CD4-positive, alpha-beta T cell treated with Interleukin-21 for 1 hour (primary cell): ENCODE measurements around the gene WWC1.
"Not testable (repeated sequence)": the region's sequence is repeated elsewhere in the genome, so short reads cannot be mapped to it uniquely, and the experiment has no call there.

Source experiments
- DNase-seq: peaks from one replicate; pipeline ENCODE4 v3.0.0-alpha.2; 2020

Gene WWC1

DNA sequence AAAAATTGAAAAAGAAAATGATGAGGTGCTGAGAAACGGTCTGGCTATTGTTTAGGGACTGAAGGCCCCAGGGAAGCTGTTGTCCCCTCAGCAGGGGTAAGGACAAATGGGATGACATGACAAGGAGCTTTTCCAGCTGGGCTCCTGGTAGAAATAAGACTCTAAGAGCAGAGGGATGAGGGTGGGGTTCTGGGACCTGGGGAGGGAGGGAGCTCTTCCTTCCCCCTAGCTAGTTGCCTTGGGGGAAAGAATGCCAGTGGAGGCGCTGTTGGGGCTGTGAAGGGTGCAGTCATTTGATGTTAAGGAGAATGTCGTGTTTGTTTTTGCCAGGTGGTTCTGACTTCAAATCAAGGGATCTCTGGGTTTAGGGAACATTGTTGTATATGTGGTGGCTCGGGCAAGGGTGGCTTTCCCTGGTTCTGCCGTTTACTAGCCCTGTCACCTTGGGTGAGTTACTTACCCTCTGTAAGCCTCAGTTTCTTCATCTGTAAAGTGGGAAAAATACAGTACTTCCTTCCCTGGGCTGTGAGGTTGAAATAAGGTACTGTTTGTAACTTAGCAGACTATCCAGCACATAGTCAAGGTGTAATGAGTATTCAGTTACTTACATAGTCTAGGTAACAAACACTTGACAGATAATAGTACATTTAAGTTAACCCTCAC lies 47.8 kb downstream of the WWC1 start:
- DNase-seq, result no peak

DNA sequence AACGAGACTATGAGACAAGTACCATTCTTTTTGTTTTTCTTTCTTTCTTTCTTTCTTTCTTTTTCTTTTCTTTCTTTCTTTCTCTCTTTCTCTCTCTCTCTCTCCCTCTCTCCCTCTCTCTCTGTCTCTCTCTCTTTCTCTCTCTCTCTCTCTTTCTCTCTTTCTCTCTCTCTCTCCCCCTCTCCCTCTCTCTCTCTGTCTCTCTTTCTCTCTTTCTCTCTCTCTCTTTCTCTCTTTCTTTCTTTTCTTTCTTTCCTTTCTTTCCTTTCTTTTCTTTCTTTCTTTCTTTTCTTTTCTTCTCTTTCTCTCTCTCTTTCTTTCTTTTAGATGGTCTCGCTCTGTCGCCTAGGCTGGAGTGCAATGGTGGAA lies 48.3 kb downstream of the WWC1 start:
- DNase-seq, result not testable (repeated sequence)

- DNase-seq, result no peak
These were observed 49.0 kb downstream of the WWC1 start for GRCh38 chr5:168340487-168340886.

GRCh38 chr5:168341178-168341577 lies 49.7 kb downstream of the WWC1 start:
- no peak for DNase-seq

DNA sequence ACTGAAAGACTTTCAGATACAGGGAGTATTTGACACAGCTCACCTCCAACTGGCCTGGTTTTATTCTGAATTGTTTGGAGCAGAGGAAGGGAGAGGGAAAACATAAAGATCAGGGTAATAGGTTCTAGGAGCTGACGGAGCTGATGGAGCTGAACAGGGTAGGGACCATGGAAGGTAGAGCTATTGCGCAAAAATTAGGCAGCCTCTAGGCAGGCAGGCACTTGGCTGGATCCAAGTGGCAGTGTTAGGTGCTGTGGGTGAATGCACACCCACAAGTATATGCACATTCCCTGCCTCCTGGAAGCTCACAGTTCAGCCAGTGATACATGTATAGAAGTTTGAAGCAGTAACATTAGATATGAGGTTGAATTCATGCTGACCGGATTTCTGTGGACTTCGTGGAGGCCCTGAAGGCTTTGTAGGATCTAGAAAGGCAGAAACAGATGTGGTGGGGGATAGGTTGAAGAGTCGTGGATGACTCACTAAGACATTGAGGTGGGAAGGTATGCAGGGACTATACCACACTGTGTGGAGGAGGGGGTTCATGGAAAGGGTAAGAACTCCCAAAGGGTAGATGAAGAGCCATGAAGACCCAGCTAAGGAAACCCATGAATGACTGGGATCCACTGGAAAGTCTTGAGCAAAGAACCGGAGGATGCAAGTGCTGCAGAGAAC lies 50.8 kb downstream of the WWC1 start:
- no peak for DNase-seq

DNA sequence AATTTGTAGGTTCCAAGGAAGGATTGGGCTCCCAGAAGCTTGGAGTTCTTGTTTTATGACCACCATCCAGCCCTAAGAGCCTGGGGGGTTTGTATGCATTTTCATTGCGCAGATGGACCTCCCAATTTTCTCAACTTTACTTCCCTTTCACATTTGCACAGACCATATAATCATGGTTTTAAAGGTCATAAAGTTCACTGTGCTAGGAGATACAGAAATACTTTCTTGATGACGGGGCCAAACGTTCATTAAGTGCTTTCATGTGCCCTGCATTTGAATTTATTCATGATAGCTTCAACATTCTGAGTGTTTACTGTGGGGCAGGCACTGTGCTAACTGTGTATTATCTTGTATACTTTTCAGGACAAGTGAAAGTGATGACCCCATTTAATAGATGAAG lies 51.5 kb downstream of the WWC1 start:
- no peak for DNase-seq

DNA sequence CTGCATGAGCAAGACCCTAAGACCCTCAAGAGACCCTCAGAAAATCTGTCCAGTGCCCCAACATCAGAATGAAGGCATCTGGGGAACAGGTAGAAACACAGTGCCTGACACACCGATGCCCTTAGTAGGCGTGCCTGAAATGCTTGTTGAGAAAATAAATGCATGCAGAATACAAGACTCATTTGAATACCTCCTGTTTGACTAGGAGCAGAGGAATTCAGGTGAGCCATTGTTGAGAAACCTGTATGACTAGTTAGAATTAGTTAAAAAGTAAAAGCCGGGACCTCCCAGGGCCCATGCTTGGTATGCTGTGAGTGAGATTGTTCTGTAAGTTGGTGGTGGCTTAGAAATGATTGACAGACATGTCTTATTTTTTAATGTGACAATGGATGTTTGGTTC lies 55.0 kb downstream of the WWC1 start:
- no peak for DNase-seq

DNA sequence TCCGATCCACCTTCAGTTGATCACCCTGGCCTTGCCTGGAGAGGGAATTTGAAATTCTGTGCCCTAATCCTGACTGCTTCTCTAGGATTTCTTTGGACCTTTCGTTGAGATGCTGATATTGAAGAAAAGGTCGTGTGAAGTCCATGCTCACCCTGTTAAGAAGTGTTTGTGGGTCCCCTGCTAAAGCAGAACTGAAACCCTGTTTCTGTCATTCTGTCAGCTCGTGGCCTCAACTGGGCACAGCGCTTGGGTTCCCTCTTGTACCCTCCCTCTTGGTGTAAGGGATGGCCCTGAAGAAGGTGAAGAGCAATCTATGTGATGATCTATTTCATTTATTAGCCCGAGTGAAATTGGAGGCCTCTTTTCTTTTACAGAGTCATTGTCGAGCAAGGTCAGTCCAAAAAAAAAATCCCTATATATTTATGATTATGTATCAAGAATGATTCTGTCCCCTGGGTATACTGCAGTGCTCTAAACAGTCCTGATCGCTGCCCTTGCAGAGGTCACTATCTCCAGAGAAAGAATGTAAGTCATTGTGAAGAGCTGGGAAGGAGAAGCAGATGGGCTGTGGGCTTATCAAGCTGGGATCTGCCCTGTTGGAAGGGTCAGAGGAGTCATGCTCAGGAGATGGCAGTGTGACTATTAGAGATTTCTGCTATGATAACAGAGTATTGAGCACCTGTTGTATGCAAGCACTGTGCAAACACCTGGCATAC lies 56.1 kb downstream of the WWC1 start:
- DNase-seq, result no peak

- no peak for DNase-seq
These were observed 56.6 kb downstream of the WWC1 start for GRCh38 chr5:168348084-168348414.

- no peak for DNase-seq
These were observed 58.9 kb downstream of the WWC1 start for GRCh38 chr5:168350315-168350714.

- DNase-seq, result no peak
These were observed 61.9 kb downstream of the WWC1 start for GRCh38 chr5:168353216-168353957.

GRCh38 chr5:168354397-168354796 lies 63.0 kb downstream of the WWC1 start:
- no peak for DNase-seq

GRCh38 chr5:168356171-168356570 lies 64.7 kb downstream of the WWC1 start:
- no peak for DNase-seq

- DNase-seq, result no peak
These were observed 65.1 kb downstream of the WWC1 start for GRCh38 chr5:168356592-168356991.

- no peak for DNase-seq
These were observed 66.4 kb downstream of the WWC1 start for GRCh38 chr5:168357876-168358275.

DNA sequence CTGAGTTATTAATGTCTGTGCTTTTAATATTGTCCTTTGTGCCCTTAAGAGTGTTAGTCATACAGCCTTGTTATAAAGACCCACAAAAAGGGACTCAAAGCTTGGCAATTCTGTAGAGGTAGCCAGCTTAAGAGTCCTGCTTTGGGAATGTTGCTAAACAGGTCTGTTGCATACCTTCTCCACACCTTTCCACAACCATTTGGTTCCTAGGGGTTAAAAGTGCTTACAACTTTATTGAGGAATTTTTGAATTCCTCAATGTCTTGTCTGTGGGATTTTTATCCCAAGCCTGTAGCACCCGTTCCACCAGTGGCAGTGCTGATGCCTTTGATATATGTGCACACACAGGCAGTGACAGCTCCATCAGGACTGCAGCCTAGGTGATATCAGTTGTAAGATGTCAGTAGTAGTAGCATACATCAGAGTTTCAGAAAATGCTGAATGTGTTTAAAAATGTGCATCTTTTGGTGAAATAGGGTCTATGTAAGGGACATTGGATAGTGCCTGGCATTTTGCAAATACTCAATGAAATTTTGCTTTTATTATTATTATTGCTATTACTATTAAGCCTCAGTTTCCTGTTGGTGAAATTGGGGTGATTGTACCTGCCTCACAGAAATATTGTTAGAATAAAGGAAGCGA lies 68.5 kb downstream of the WWC1 start:
- no peak for DNase-seq

DNA sequence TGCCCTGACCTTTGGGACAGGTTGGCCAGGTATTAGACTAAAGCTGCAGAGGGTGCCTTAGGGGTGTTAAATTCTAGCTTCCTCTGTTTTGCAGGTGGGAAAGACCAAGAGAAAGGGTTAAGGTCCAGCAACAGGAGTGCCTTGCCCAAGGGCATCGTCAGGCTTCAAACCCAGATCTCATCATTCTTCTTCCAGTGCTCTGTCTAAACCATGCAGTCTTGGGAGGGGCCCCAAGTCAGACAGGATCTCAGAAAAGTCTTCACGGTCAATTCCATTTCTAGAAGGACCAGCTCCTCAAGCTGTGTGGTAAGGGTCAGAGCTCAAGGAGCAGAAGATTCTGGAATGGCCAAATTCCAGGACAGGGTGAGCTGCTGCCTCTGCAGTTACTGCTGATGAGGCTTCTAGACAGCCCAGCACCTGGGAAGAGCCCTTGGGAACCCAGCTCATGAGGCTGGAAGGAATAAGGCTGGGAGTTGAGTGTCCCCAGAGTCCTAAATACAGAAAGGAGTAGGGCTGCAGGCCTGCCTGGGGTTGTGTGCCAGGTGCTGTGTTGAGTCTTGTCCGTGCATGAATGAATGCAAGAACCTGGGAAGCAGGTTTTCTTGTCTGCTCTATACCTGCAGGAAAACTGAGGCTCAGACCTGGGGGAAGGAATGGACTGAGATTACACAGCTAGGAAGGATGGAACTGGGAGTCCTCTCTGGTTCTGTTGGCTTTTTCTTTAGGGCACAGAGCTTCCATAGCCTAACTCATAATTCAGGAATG lies 69.3 kb downstream of the WWC1 start:
- DNase-seq, result no peak

DNA sequence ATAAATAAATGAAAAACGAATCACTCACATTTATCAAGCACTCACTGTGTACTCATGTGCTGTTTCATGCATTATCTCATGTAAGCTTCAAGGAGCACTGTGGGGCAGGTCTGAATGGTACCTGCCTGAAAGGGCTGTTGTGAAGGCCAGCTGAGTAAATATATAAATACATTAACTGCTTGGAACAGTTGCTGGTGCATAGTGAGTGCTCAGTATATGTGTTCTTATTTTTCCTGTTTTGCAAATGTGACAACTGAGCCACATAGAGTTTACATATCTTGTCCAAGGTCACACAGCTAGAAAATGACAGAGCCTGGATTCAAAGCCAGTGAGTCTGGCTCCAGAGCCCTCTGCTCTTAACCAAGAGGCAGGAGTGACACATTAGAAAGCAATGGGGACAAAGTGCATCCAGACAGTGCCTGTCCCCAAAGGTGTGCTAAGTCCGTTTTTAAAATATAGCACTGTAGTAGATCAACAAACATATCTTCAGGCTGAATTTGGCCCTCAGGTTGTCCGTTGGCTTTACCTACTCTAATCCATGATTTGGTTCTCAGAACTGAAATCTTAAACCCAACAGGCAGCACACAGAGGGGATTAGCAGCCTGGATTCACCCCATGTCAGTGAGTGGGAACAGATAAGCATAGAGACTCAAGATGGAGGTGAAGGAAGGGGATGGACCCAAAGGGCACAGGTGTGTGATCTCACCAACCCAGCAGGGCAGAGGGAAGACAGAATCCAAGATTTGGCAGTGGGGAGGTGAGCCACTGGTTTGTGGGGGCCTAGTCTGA lies 70.8 kb downstream of the WWC1 start:
- no peak for DNase-seq

DNA sequence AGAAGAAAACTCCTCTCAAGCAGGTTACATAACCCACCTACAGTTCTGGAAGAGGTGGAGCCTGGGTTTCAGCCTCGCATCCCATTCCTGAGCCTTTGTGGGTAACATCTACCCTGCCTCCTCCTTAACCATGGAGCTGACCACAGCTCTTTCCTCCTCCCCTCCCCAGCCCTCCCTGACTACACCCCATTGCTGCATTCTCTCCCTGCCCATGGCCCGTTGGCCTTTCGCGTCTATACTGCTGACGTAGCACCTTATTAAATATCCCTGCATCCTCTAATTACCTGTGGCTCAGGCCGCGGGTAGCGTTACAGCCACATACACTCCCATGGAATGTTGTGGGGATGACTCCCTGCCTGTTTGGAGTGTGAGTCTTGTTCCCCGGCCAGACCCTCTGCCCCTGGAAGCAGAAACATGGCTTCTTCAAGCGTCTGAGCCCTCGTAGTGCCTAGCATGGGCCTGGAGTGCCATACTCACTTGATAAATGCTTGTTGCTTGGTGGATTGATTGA lies 72.8 kb downstream of the WWC1 start:
- DNase-seq, result no peak

- DNase-seq, result no peak
These were observed 73.5 kb downstream of the WWC1 start for GRCh38 chr5:168364750-168365550.
